A549 (cell line): ENCODE data around the gene EED. TPM values are rescaled to one million over a fixed set of nuclear protein-coding genes. Genes with fewer than 3 reads are reported as not detected.

Experiments used
- ATAC-seq, 2 experiments: fragments of 200-7000 bp in 1 of 2; fragments of >200 bp in 1 of 2; cut with Nextera tagmentation in 1 of 2; cut with Tn5 transposase in 1 of 2; 3 replicates each; pipeline versions ENCODE4 v1.8.0 to v1.9.1; 2018 to 2020; ENCODE audit warnings: mild to moderate bottlenecking in 1 of 2, moderate library complexity in 1 of 2
- CTCF ChIA-PET: fragments of 300-600 bp; sonication (Branson Sonifier 250); formaldehyde crosslinking; extraction: SDS; loops from one replicate; lab custom pipeline; 2021; ENCODE audit warnings: antibody characterized with exemption, inconsistent platforms; lab: Yijun Ruan, JAX
- POLR2A ChIA-PET: fragments of 350-600 bp; formaldehyde crosslinking; extraction: SDS; loops from one replicate; lab custom pipeline; 2021; ENCODE audit warnings: antibody characterized with exemption, inconsistent platforms; lab: Yijun Ruan, JAX
- DNase-seq, 2 experiments: peaks; one replicate each; pipeline versions ENCODE4 v3.0.0 to v3.0.0-alpha.2; 2011 to 2016; ENCODE audit warnings: low read depth in 1 of 2, low spot score in 1 of 2
- FAIRE-seq: peaks from 2 replicates; lab custom pipeline; 2011; peaks lifted over from hg19 to GRCh38; lab: Jason Lieb, UNC
- H3K27ac ChIP-seq, 2 experiments: fragments of >200 bp; sonication (Bioruptor Twin); formaldehyde crosslinking; 3 replicates each; pipeline ENCODE4 v1.5.1; 2016 to 2017
- H3K4me1 ChIP-seq: fragments of >200 bp; sonication (Bioruptor Twin); formaldehyde crosslinking; 3 replicates; pipeline ENCODE4 v1.6.1; 2016
- H3K4me2 ChIP-seq: fragments of >200 bp; sonication (Bioruptor Twin); formaldehyde crosslinking; 3 replicates; pipeline ENCODE4 v1.6.1; 2016
- H3K4me3 ChIP-seq: fragments of >200 bp; sonication (Bioruptor Twin); formaldehyde crosslinking; 3 replicates; pipeline ENCODE4 v1.5.1; 2016
- H3K9me3 ChIP-seq: fragments of >200 bp; sonication (Bioruptor Twin); formaldehyde crosslinking; 3 replicates; pipeline ENCODE4 v1.6.1; 2016
- BCL3 ChIP-seq: fragments of >200 bp; sonication (Bioruptor Twin); formaldehyde crosslinking; IDR thresholded peaks from 3 replicates; pipeline ENCODE4 v1.6.1; 2016
- CBX2 ChIP-seq: fragments of 200-600 bp; sonication (generic); IDR thresholded peaks from 2 replicates; pipeline ENCODE4 v1.6.1; 2016; ENCODE audit warnings: low read depth, mild to moderate bottlenecking, borderline replicate concordance
- CBX8 ChIP-seq: fragments of 200-600 bp; sonication (generic); IDR thresholded peaks from 2 replicates; pipeline ENCODE4 v1.6.1; 2016
- CEBPB ChIP-seq, 2 experiments: fragments of >200 bp in 1 of 2; sonication (Bioruptor Twin) in 1 of 2; formaldehyde crosslinking in 1 of 2; IDR thresholded peaks; 2 replicates each; pipeline ENCODE4 v1.6.1; 2012 to 2016
- CHD4 ChIP-seq: fragments of 200-600 bp; sonication (generic); IDR thresholded peaks from 2 replicates; pipeline ENCODE4 v1.6.1; 2016; ENCODE audit warnings: antibody characterized with exemption, mild to moderate bottlenecking, borderline replicate concordance
- EHF ChIP-seq: fragments of 250-450 bp; sonication (Bioruptor Pico); IDR thresholded peaks from 2 replicates; pipeline ENCODE4 v1.5.0; 2020; ENCODE audit warnings: mild to moderate bottlenecking
- EHMT2 ChIP-seq: fragments of 200-600 bp; sonication (generic); IDR thresholded peaks from 2 replicates; pipeline ENCODE4 v1.6.1; 2016; ENCODE audit warnings: antibody characterized with exemption, low read depth, mild to moderate bottlenecking, moderate library complexity
- FOSB ChIP-seq: fragments of 250-450 bp; sonication (Bioruptor Pico); IDR thresholded peaks from 2 replicates; pipeline ENCODE4 v1.5.0; 2020; ENCODE audit warnings: mild to moderate bottlenecking, moderate library complexity
- HDAC2 ChIP-seq: fragments of 200-600 bp; sonication (generic); IDR thresholded peaks from 2 replicates; pipeline ENCODE4 v1.6.1; 2016
- HES2 ChIP-seq: fragments of >200 bp; sonication (Bioruptor Twin); formaldehyde crosslinking; IDR thresholded peaks from 2 replicates; pipeline ENCODE4 v1.6.1; 2016
- HMGXB4 ChIP-seq: fragments of 250-450 bp; sonication (Bioruptor Pico); IDR thresholded peaks from 2 replicates; pipeline ENCODE4 v1.5.0; 2021; ENCODE audit warnings: mild to moderate bottlenecking, moderate library complexity, borderline replicate concordance
- HOXB5 ChIP-seq: fragments of 250-450 bp; sonication (Bioruptor Pico); IDR thresholded peaks from 2 replicates; pipeline ENCODE4 v1.5.0; 2020; ENCODE audit warnings: mild to moderate bottlenecking, moderate library complexity
- MAFK ChIP-seq: fragments of 450-650 bp; IDR thresholded peaks from 2 replicates; pipeline ENCODE4 v1.6.1; 2014; ENCODE audit not compliant: partially characterized antibody
- MYC ChIP-seq: IDR thresholded peaks from 2 replicates; pipeline ENCODE4 v1.6.1; 2012; ENCODE audit warnings: mild to moderate bottlenecking, inconsistent platforms, low read length, improper control_type of control experiment, borderline replicate concordance
- NFE2L2 ChIP-seq: fragments of 150-350 bp; conservative IDR thresholded peaks from 2 replicates; pipeline ENCODE4 v1.6.1; 2014; ENCODE audit warnings: low read length
- NR3C1 ChIP-seq: fragments of >200 bp; sonication (Bioruptor Twin); formaldehyde crosslinking; IDR thresholded peaks from 3 replicates; pipeline ENCODE4 v1.6.1; 2017
- POLR2A ChIP-seq: IDR thresholded peaks from 2 replicates; pipeline ENCODE4 v1.6.1; 2012; ENCODE audit warnings: mild to moderate bottlenecking, low read length
- RAD21 ChIP-seq, 2 experiments: fragments of >200 bp in 1 of 2; sonication (Bioruptor Twin) in 1 of 2; formaldehyde crosslinking in 1 of 2; IDR thresholded peaks in 1 of 2; conservative IDR thresholded peaks in 1 of 2; 2 replicates in 1 of 2; 3 replicates in 1 of 2; pipeline ENCODE4 v1.6.1; 2012 to 2018; ENCODE audit warnings: inconsistent platforms in 1 of 2
- SMC3 ChIP-seq: fragments of >200 bp; sonication (Bioruptor Twin); formaldehyde crosslinking; IDR thresholded peaks from 3 replicates; pipeline ENCODE4 v1.6.1; 2018; ENCODE audit warnings: inconsistent platforms
- SREBF2 ChIP-seq: fragments of 450-650 bp; IDR thresholded peaks from 2 replicates; pipeline ENCODE4 v1.6.1; 2014; ENCODE audit warnings: mild to moderate bottlenecking, moderate library complexity
- TP53 ChIP-seq: fragments of 250-450 bp; sonication (Bioruptor Pico); IDR thresholded peaks from 2 replicates; pipeline ENCODE4 v1.5.0; 2021; ENCODE audit warnings: mild to moderate bottlenecking, moderate library complexity
- ZC3H11A ChIP-seq: fragments of 450-650 bp; IDR thresholded peaks from 2 replicates; pipeline ENCODE4 v1.6.1; 2014; ENCODE audit warnings: antibody characterized with exemption, mild to moderate bottlenecking
- ZSCAN20 ChIP-seq: fragments of 250-450 bp; sonication (Bioruptor Pico); IDR thresholded peaks from 2 replicates; pipeline ENCODE4 v1.8.0; 2022; ENCODE audit warnings: mild to moderate bottlenecking, moderate library complexity
- WGBS: methylation state at CpG from one replicate; pipeline ENCODE4 v1.1.6; 2017; ENCODE audit errors: missing lambda C conversion rate; 5-methylcytosine and 5-hydroxymethylcytosine counted together
- polyA plus RNA-seq, 4 experiments: library from polyadenylated mRNA; depleted of rRNA in 3 of 4; stranded (reverse); fragments of >200 nt; fragmentation: RNase III in 1 of 4; extraction: RNeasy Plus Mini Kit Qiagen cat#74134 plus additional on column Dnase treatment in 1 of 4; gene quantifications; 2 replicates in 3 of 4; 3 replicates in 1 of 4; pipeline ENCODE4 v1.2.3, GENCODE V29; 2011 to 2017
- TF ChIP-seq, protein P1 (sequence below): fragments of 450-650 bp; IDR thresholded peaks from 2 replicates; pipeline ENCODE4 v1.6.1; 2014; ENCODE audit warnings: antibody characterized with exemption
- TF ChIP-seq, protein P2 (sequence below): fragments of >200 bp; sonication (Bioruptor Twin); formaldehyde crosslinking; IDR thresholded peaks from 3 replicates; pipeline ENCODE4 v1.5.1; 2016

The EED gene
- polyA plus RNA-seq, 2 of the 4 experiments (the other 2 are of a cell fraction), result 33.0 to 43.6 TPM

- H3K9me3 ChIP-seq, result no peaks in the 10 kb centered on the region
- no peaks in the 10 kb centered on the region for H3K4me1 ChIP-seq
- no peak for ATAC-seq
- no peak for TF ChIP-seq HES2
- TF ChIP-seq, protein P1, sequence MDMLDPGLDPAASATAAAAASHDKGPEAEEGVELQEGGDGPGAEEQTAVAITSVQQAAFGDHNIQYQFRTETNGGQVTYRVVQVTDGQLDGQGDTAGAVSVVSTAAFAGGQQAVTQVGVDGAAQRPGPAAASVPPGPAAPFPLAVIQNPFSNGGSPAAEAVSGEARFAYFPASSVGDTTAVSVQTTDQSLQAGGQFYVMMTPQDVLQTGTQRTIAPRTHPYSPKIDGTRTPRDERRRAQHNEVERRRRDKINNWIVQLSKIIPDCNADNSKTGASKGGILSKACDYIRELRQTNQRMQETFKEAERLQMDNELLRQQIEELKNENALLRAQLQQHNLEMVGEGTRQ, result no peak
- TF ChIP-seq, all 56 proteins: peak for 0
- ChIA-PET POLR2A (no interaction called here), CTCF (interaction anchor here (1.0 kb wide), 1 partner anchor 12 kb away, joined by 4 read pairs; no protein-coding TSS in a partner anchor)
- Histone ChIP-seq H3K27ac (no peak overlapping the region), H3K4me2 (no peak overlapping the region), H3K4me3 (no peak overlapping the region)
- 92% methylated on average over 1 of the region's 1 CpG for WGBS
- DNase-seq (no peak), FAIRE-seq (no peak)
These were observed 25.1 kb downstream of the EED start for GRCh38 chr11:86269645-86270044.

- TF ChIP-seq MYC (no peak), CBX8 (no peak), ZC3H11A (no peak), TP53 (no peak), EHF (CRISPR knock-in tag) (no peak), MAFK (no peak), HDAC2 (no peak)
- TF ChIP-seq, protein P2, sequence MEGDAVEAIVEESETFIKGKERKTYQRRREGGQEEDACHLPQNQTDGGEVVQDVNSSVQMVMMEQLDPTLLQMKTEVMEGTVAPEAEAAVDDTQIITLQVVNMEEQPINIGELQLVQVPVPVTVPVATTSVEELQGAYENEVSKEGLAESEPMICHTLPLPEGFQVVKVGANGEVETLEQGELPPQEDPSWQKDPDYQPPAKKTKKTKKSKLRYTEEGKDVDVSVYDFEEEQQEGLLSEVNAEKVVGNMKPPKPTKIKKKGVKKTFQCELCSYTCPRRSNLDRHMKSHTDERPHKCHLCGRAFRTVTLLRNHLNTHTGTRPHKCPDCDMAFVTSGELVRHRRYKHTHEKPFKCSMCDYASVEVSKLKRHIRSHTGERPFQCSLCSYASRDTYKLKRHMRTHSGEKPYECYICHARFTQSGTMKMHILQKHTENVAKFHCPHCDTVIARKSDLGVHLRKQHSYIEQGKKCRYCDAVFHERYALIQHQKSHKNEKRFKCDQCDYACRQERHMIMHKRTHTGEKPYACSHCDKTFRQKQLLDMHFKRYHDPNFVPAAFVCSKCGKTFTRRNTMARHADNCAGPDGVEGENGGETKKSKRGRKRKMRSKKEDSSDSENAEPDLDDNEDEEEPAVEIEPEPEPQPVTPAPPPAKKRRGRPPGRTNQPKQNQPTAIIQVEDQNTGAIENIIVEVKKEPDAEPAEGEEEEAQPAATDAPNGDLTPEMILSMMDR, result 0 out of 3 replicates have a peak, but pooled peaks have one; percentile 18
- CTCF ChIA-PET, result interaction anchor here (0.6 to 1.5 kb wide), 6 partner anchors 15 to 420 kb away, joined by 3 to 4 read pairs (median 3); partner anchors contain the start of gene PICALM
- 90% methylated on average over 6 of the region's 6 CpGs for WGBS
- DNase-seq, result no peak
- no peak overlapping the region for H3K4me3 ChIP-seq
- H3K9me3 ChIP-seq, result no peaks in the 10 kb centered on the region
- H3K4me1 ChIP-seq, result no peaks in the 10 kb centered on the region
- peak in 1 of 2 experiments; percentile 73; a peak in 3 of 6 replicates for ATAC-seq
- FAIRE-seq, result no peak
- no peak overlapping the region for H3K4me2 ChIP-seq
- POLR2A ChIA-PET, result no interaction called here
- H3K27ac ChIP-seq, result no peak overlapping the region
These were observed 29.9 kb downstream of the EED start for GRCh38 chr11:86274503-86274902.

GRCh38 chr11:86274999-86275398, 30.4 kb downstream of the EED start:
- TF ChIP-seq FOSB (CRISPR knock-in tag) (no peak), ZSCAN20 (CRISPR knock-in tag) (no peak), NR3C1 (no peak), RAD21 (conservative IDR thresholded peaks at IDR 0.05 in 1 of 2, IDR thresholded peaks at IDR 0.05 in 1 of 2) (no peak), SMC3 (no peak), HOXB5 (no peak), NFE2L2 (no peak), CEBPB (IDR thresholded peaks at IDR 0.05) (no peak), HDAC2 (no peak), TP53 (no peak), CBX2 (no peak), POLR2A (no peak), CHD4 (no peak), EHMT2 (no peak), HMGXB4 (CRISPR knock-in tag) (no peak), BCL3 (no peak), SREBF2 (no peak)
- ChIA-PET CTCF (interaction anchor here (1.0 to 1.5 kb wide), 4 partner anchors 15 to 421 kb away, joined by 3 to 5 read pairs (median 4); partner anchors contain the start of gene PICALM), POLR2A (no interaction called here)
- no peak overlapping the region for H3K27ac ChIP-seq
- no peaks in the 10 kb centered on the region for H3K9me3 ChIP-seq
- H3K4me3 ChIP-seq, result no peak overlapping the region
- ATAC-seq (no peak), FAIRE-seq (no peak), DNase-seq (no peak)
- no peak overlapping the region for H3K4me2 ChIP-seq
- 76% methylated on average over 4 of the region's 4 CpGs for WGBS
- no peaks in the 10 kb centered on the region for H3K4me1 ChIP-seq
